ENCODE measurements around the gene SERPINB12.
A peak's percentile ranks its signal among the peaks of the same experiment; 100 is the strongest.

Gene SERPINB12

DNA sequence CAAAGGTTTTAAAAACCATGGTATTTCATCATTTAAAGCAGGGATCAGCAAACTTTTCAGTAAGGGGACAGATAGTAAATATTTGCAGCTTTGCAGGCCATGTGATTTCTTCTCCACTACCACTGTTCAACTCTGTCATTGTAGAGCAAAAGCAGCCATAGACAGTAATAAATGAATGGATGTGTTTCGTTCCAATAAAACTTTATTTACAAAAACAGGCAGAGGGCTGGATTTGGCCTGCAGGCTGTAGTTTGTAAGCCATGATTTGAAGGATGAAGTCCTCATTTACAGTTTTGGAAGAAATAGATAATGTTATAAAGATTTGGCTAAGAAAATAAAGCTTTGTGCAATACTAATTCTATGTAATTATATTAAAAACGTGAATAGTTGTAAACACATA, 1.8 kb downstream of the SERPINB12 start:
- DNase-seq (ENCODE audit: extremely low read depth, low read depth): no peak
- no peak overlapping the region for H3K4me3 ChIP-seq (replicated peaks; ENCODE audit: low read depth, low read length)
- TF ChIP-seq, protein P1, sequence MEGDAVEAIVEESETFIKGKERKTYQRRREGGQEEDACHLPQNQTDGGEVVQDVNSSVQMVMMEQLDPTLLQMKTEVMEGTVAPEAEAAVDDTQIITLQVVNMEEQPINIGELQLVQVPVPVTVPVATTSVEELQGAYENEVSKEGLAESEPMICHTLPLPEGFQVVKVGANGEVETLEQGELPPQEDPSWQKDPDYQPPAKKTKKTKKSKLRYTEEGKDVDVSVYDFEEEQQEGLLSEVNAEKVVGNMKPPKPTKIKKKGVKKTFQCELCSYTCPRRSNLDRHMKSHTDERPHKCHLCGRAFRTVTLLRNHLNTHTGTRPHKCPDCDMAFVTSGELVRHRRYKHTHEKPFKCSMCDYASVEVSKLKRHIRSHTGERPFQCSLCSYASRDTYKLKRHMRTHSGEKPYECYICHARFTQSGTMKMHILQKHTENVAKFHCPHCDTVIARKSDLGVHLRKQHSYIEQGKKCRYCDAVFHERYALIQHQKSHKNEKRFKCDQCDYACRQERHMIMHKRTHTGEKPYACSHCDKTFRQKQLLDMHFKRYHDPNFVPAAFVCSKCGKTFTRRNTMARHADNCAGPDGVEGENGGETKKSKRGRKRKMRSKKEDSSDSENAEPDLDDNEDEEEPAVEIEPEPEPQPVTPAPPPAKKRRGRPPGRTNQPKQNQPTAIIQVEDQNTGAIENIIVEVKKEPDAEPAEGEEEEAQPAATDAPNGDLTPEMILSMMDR (IDR thresholded peaks at IDR 0.05; ENCODE audit: low read depth, low read length, missing control alignments): no peak

DNA sequence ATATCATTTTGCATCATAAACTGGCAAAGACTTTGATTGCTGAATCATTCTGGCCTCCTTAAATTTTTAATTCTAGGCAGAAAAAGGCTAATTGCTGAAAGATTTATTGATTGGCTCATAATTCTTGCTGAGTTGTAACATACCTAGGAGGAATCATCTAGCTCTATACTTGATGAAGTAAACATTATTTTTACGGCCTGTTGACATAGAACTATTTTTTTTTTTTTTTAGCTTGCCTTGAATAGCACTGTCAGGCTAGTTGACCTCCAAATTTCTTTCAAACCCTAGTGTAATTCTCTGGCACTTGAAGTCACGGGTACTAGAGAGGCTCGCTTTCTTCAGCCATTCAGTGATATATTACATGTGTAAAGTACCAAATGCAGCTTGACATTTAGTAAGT, 2.8 kb downstream of the SERPINB12 start:
- DNase-seq (ENCODE audit: extremely low read depth, low read depth): no peak
- TF ChIP-seq, protein P1 (IDR thresholded peaks at IDR 0.05; ENCODE audit: low read depth, low read length, missing control alignments): no peak
- no peak overlapping the region for H3K4me3 ChIP-seq (replicated peaks; ENCODE audit: low read depth, low read length)

DNA sequence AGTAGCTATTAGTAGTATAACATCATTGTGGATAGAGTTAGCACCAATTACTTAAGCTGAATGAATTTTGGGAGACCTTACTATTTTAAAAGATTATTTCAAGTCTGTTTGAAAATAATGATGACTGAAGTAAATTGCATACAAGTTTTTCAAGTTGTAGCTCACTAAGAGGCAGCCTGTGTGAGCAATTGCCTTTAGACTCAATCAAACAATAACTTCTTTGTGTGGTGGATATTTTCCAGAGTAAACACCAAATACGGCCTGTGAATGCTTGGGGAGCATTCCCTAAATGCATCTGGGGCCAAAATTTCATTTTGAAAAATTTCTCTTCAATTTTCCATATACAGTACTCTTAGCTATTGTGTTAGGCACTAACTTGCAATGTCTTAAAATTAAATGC, 7.9 kb downstream of the SERPINB12 start:
- TF ChIP-seq, protein P1 (IDR thresholded peaks at IDR 0.05; ENCODE audit: low read depth, low read length, missing control alignments): no peak
- H3K4me3 ChIP-seq (replicated peaks; ENCODE audit: low read depth, low read length): no peak overlapping the region
- DNase-seq (ENCODE audit: extremely low read depth, low read depth): no peak

DNA sequence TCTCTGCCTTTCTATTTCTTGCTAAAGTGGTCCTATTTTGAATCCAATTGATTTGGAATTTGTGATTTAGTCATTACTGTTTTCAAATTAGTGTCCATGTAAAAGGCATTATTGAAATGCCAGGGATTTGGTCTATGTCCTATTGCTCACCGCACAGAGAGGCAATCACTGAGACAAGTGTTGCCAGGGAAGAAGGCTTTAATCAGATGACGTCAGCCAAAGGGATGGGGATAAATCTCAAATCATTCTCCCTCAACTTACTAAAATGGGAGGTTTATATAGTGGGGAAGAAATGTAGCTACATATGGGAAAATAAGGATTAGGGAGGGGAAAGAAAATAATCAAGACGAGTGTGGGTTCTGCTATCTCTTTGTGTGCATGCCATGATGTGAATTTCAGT, 9.6 kb downstream of the SERPINB12 start:
- TF ChIP-seq, protein P1 (IDR thresholded peaks at IDR 0.05; ENCODE audit: low read depth, low read length, missing control alignments): no peak
- no peak overlapping the region for H3K4me3 ChIP-seq (replicated peaks; ENCODE audit: low read depth, low read length)
- DNase-seq (ENCODE audit: extremely low read depth, low read depth): no peak

DNA sequence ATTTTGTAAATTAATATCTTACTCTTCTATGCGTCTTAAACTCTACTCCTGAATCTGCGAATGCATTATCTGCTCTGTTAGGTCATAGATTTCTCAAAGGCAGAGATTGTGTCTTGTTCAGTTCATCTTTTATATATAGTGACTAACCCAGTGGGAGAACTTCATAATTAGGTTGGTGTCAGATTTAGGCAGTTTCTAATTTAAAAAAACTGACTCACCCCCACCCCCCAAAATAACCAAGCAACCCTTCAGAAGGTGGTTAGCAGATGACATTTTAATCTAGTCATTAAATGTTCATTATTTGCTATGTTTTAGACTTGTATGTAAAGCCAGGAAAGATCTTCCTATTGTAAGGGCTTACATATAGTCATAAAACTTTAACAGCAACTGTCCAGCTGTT, 10.4 kb downstream of the SERPINB12 start:
- TF ChIP-seq, protein P1 (IDR thresholded peaks at IDR 0.05; ENCODE audit: low read depth, low read length, missing control alignments): no peak
- no peak overlapping the region for H3K4me3 ChIP-seq (replicated peaks; ENCODE audit: low read depth, low read length)
- DNase-seq (ENCODE audit: extremely low read depth, low read depth): no peak

DNA sequence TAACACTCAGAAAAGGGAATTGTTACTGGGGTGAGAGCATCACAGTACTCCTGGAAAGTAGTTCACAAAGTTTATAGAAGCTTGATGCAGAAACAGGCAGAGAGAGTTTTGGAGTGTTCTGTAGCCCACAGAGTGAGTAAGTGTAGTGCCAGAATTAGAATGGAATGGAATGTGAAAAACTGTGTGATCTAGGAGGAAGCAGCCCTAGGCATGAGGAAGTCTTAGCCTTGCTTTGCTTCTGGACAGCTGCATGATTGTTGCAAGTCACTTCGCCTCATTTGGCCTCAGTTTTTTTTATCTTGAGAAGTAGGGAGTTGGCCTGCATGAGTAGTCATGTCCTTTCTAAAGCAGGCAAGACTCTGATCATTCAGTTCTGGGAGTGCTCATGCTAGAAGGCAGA, 10.9 kb downstream of the SERPINB12 start:
- DNase-seq (ENCODE audit: extremely low read depth, low read depth): peak; percentile 17
- no peak overlapping the region for H3K4me3 ChIP-seq (replicated peaks; ENCODE audit: low read depth, low read length)
- TF ChIP-seq, protein P1 (IDR thresholded peaks at IDR 0.05; ENCODE audit: low read depth, low read length, missing control alignments): no peak

Data from HFF-Myc (cell line).